DND-41 (cell line): ENCODE data around the gene EFCAB9.

ENCODE experiments used
- CTCF ChIP-seq: IDR thresholded peaks from 2 replicates; pipeline ENCODE4 v1.5.1; 2012; ENCODE audit warnings: borderline replicate concordance, low read length, moderate library complexity, mild to moderate bottlenecking; ENCODE audit not compliant: poor library complexity, severe bottlenecking; ENCODE audit errors: extremely low read depth
- EZH2 ChIP-seq: IDR thresholded peaks from 3 replicates; pipeline ENCODE4 v1.6.1; 2012; ENCODE audit warnings: borderline replicate concordance, low read depth, mild to moderate bottlenecking, moderate library complexity, low read length, inconsistent platforms; ENCODE audit not compliant: severe bottlenecking

- TF ChIP-seq CTCF (no peak), EZH2 (no peak)
Measured at GRCh38 chr5:172183881-172184280, 10.1 kb upstream of the EFCAB9 start.
